Measurements from ENCODE around the gene S100P.

S100P gene

GRCh38 chr4:6727081-6727942 is 33.6 kb downstream of the S100P start:
- DNase-seq = peak; percentile 81

- DNase-seq = peak; percentile 39
Measured at GRCh38 chr4:6727943-6728250, 34.2 kb downstream of the S100P start.

GRCh38 chr4:6728320-6729029 is 34.8 kb downstream of the S100P start:
- DNase-seq = no peak

- DNase-seq = peak; percentile 67
Measured at GRCh38 chr4:6730603-6731317, 37.1 kb downstream of the S100P start.

GRCh38 chr4:6731318-6731675 is 37.6 kb downstream of the S100P start:
- no peak for DNase-seq

- DNase-seq = no peak
Measured at GRCh38 chr4:6731780-6732179, 38.1 kb downstream of the S100P start.

GRCh38 chr4:6732441-6733357 is 39.0 kb downstream of the S100P start:
- no peak for DNase-seq

- DNase-seq = no peak
Measured at GRCh38 chr4:6733358-6734164, 39.9 kb downstream of the S100P start.

- DNase-seq = no peak
Measured at GRCh38 chr4:6734165-6734786, 40.6 kb downstream of the S100P start.

- no peak for DNase-seq
Measured at GRCh38 chr4:6739920-6740319, 46.2 kb downstream of the S100P start.

- DNase-seq = no peak
Measured at GRCh38 chr4:6740347-6740746, 46.7 kb downstream of the S100P start.

- DNase-seq = no peak
Measured at GRCh38 chr4:6742507-6742906, 48.8 kb downstream of the S100P start.

GRCh38 chr4:6742989-6743388 is 49.3 kb downstream of the S100P start:
- DNase-seq = no peak

Measured in eye (tissue), 1 donor.